Suprapubic skin (tissue), 3 donors: Measurements from ENCODE around the gene DNAJC28.

Experiments used
- EP300 ChIP-seq: sonication (generic); formaldehyde crosslinking; IDR thresholded peaks from one replicate; pipeline ENCODE4 v1.6.1; 2017; ENCODE audit warnings: antibody characterized with exemption
- POLR2A ChIP-seq, 2 donors: fragments of 450-650 bp; IDR thresholded peaks; one replicate each; pipeline ENCODE4 v1.6.1; 2017; ENCODE audit warnings: antibody characterized with exemption in 2 of 2, mild to moderate bottlenecking in 2 of 2, moderate library complexity in 2 of 2
- TF ChIP-seq, protein P1 (sequence below), 2 donors: fragments of 200-600 bp in 1 of 2; fragments of 450-650 bp in 1 of 2; sonication (generic) in 1 of 2; IDR thresholded peaks; one replicate each; pipeline ENCODE4 v1.5.1; 2016 to 2019; ENCODE audit warnings: antibody characterized with exemption in 2 of 2, mild to moderate bottlenecking in 1 of 2, moderate library complexity in 1 of 2

- TF ChIP-seq EP300: no peak
- no peak for TF ChIP-seq POLR2A (IDR thresholded peaks at IDR 0.05)
- TF ChIP-seq, protein P1, sequence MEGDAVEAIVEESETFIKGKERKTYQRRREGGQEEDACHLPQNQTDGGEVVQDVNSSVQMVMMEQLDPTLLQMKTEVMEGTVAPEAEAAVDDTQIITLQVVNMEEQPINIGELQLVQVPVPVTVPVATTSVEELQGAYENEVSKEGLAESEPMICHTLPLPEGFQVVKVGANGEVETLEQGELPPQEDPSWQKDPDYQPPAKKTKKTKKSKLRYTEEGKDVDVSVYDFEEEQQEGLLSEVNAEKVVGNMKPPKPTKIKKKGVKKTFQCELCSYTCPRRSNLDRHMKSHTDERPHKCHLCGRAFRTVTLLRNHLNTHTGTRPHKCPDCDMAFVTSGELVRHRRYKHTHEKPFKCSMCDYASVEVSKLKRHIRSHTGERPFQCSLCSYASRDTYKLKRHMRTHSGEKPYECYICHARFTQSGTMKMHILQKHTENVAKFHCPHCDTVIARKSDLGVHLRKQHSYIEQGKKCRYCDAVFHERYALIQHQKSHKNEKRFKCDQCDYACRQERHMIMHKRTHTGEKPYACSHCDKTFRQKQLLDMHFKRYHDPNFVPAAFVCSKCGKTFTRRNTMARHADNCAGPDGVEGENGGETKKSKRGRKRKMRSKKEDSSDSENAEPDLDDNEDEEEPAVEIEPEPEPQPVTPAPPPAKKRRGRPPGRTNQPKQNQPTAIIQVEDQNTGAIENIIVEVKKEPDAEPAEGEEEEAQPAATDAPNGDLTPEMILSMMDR (IDR thresholded peaks at IDR 0.05): no peak
Measured at GRCh38 chr21:33522297-33522952, 30.9 kb upstream of the DNAJC28 start.
